Fibroblast of the aortic adventitia (primary cell): ENCODE data around the gene CNTLN. TPM values are rescaled to one million over a fixed set of nuclear protein-coding genes. Genes with fewer than 3 reads are reported as not detected.

Experiments used
- DNase-seq: peaks from one replicate; pipeline ENCODE4 v3.0.0-alpha.2; 2010; ENCODE audit warnings: low read depth
- H3K4me3 ChIP-seq: 2 replicates; pipeline ENCODE4 v1.5.1; 2011; ENCODE audit warnings: low read depth, mild to moderate bottlenecking, control low read depth, low read length, moderate library complexity
- total RNA-seq: library from RNA; depleted of rRNA; stranded (reverse); fragments of >200 nt; gene quantifications from 2 replicates; pipeline ENCODE4 v1.2.3, GENCODE V29; 2012; ENCODE audit warnings: low replicate concordance
- TF ChIP-seq, protein P1 (sequence below): IDR thresholded peaks from 2 replicates; pipeline ENCODE4 v1.5.1; 2011; ENCODE audit warnings: mild to moderate bottlenecking, low read length, control low read depth, inconsistent platforms; ENCODE audit not compliant: insufficient read depth

Gene CNTLN
- total RNA-seq, 1 donor, result 27.2 TPM

DNA sequence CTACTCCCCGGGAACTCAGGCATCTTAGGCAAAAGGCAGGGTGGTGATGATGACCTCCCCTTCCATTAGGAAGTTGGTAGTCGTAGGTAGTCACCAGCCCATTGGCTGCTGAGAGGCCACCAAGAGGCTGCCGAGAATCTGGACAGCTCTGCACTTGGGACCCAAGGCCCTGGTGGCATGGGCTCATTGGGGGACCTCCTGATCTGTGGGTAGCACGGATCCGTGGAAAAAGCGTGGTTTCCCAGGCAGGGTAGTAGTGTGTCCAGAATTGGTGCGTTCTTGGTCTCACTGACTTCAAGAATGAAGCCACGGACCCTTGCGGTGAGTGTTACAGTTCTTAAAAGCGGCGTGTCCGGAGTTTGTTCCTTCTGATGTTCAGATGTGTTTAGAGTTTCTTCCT is 158.8 kb downstream of the CNTLN start:
- no peak for DNase-seq
- no peak overlapping the region for H3K4me3 ChIP-seq
- TF ChIP-seq, protein P1, sequence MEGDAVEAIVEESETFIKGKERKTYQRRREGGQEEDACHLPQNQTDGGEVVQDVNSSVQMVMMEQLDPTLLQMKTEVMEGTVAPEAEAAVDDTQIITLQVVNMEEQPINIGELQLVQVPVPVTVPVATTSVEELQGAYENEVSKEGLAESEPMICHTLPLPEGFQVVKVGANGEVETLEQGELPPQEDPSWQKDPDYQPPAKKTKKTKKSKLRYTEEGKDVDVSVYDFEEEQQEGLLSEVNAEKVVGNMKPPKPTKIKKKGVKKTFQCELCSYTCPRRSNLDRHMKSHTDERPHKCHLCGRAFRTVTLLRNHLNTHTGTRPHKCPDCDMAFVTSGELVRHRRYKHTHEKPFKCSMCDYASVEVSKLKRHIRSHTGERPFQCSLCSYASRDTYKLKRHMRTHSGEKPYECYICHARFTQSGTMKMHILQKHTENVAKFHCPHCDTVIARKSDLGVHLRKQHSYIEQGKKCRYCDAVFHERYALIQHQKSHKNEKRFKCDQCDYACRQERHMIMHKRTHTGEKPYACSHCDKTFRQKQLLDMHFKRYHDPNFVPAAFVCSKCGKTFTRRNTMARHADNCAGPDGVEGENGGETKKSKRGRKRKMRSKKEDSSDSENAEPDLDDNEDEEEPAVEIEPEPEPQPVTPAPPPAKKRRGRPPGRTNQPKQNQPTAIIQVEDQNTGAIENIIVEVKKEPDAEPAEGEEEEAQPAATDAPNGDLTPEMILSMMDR, result no peak

DNA sequence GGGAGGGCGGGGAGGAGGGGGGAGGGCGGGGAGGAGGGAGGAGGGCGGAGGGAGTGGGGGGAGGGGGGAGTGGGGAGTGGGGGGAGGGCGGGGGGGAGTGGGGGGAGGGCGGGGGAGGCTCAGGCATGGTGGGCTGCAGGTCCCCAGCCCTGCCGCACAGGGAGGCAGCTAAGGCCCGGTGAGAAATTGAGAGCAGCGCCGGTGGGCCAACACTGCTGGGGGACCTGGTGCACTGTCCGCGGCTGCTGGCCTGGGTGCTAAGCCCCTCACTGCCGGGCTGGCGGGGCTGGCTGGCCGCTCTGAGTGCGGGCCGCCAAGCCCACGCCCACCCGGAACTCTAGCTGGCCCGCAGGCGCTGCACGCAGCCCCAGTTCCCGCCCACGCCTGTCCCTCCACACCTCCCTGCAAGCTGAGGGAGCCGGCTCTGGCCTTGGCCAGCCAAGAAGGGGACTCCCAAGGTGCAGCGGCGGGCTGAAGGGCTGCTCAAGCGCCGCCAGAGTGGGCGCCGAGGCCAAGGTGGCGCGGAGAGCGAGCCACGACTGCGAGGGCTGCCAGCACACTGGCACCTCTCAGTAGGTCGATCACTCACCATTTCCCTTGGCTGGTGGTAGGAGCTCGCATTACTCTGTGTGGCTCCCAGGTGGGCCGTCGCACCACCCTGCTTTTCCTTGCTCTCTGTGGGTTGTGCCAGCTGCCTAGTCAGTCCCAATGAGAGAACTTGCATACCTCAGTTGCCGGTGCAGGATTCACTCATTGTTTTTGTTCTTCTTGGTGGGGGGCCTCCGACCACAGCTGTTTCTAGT is 160.2 kb downstream of the CNTLN start:
- H3K4me3 ChIP-seq, result no peak overlapping the region
- no peak for DNase-seq
- TF ChIP-seq, protein P1, result no peak

DNA sequence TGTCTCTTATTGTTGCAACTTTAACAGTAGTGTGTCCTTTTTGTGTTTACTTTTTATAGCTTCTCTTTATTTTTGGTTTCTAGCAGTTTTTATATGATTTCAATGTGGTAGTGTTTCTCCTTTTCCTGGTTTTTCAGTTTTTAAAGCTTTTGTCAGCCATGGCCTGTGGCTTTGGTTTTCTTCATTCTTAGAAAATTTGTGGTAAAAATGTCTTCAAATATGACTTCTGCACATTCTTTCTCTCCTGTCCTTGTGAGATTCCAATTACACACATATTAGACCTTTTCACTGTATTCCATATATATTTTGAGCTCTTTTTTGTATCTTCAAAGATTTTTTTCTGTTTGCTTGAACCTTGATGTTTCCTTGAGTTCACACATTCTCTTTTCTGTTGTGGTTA is 180.5 kb downstream of the CNTLN start:
- DNase-seq, result no peak
- no peak overlapping the region for H3K4me3 ChIP-seq
- TF ChIP-seq, protein P1, result no peak

DNA sequence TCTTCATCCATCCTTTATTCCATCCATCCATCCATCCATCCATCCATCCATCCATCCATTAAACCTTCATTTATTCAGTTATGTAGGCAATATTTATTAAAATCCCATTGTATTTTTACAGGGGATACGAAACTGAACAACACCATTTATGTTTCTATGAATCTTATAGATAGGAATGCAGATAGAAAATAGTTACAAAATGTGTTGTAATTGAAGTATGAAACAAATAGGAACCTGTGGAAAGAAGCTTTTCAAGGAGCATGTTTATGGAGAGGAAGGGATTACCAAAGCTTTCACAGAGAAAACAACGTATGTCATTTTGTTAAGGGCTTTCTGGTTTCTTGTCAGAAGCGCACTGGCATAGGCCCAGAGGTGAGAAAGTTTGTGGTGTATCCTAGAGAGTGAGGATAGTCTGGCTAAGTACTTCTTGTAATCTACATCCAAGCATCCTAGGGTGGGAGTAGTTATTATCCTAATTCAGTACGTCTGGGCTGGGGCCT is 184.0 kb downstream of the CNTLN start:
- DNase-seq, result peak; percentile 9
- TF ChIP-seq, protein P1, result no peak
- H3K4me3 ChIP-seq, result no peak overlapping the region

DNA sequence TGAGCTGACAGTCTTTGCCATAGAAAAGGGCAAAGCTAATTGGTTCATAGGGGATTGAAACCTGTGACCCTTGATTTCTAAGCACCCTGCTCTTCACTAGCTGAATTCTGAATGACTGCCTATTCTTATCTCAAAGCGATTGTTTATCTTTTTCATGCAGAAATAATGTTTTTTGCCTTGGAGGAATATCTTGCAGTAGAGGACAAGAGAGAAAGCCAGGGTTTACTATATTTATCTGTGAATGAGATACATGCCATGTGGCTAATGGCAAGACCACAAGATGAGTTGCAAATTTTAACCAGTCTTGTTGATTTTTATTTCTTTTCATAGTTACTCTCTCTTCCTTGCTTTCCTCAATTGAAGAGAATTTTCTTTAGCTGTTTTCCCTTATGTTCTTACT is 185.0 kb downstream of the CNTLN start:
- H3K4me3 ChIP-seq, result no peak overlapping the region
- peak; percentile 6 for DNase-seq
- TF ChIP-seq, protein P1, result no peak

DNA sequence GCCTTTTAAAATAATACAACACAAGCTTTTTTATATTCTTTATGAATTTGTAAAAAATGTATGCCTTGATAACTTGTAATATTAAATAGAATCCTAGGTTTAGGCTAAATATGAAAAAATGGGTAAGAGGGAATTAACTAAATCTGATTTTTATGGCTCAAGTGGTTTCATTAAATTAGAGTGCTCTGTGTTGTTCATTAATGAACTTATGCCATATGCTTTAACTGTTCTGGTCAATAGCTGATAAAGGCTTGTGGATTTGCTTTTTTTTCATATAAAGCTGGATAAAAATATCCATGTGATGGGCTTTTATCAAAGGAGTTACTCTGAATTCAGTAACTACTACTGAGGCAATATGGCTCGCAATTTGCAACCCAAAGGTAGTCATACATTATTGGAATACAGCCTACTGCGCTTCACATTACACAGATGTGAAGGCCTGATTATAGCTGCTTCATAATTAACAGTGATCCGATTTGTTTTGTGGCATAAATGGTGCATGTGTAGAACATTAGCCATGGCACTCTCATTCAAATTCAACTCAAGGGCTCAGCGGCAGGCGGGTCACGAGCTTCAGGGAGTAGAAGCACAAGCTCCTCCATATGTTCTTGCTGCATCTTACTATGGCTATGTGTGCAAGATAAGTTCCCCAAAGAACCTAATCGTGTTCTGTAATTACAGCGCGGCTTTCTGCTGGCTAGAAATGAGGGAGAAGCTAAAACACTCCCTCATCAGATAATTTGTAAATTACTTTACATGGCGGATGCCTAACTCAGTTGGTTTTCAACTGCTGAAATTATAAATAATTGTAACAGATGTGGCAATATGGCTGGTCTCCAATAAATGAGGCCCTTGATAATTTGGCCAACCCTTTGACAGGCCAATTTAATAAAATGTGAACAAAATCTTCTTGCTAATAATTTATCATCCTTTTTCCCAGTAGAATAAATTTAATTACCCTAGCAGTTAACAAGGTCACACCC is 188.3 kb downstream of the CNTLN start:
- H3K4me3 ChIP-seq, result no peak overlapping the region
- no peak for DNase-seq
- TF ChIP-seq, protein P1, result no peak
